ENCODE data around the gene LRRIQ1.

Gene LRRIQ1

DNA sequence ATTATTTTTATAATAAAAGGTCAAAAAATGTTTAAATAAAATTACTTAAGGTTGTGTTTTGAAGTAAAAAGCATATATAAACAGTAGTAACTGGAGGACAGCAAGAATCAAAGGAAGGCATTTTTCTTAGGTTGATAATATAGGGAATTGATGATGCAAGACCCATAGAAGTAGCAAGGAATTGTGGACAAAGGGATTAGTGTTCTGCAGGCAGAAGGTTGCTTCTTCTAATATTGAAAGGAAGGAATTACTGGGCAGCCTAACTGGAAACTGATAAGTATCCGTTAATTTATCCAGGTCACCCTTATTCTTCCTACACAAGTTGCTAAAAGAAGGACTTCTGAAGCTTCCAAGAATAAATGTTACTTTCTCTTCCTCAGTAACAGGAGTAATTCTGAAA, 189.3 kb downstream of the LRRIQ1 start:
- Histone ChIP-seq H3K9ac (ENCODE audit: low read length) (no peak overlapping the region), H3K36me3 (ENCODE audit: control insufficient read depth, insufficient read depth, low read length) (no peaks in the 10 kb centered on the region), H3K4me3 (ENCODE audit: low read length) (no peak overlapping the region), H3K27me3 (ENCODE audit: control insufficient read depth, insufficient read depth, low read length) (no peaks in the 10 kb centered on the region), H3K4me1 (ENCODE audit: control insufficient read depth, insufficient read depth, low read length) (no peaks in the 10 kb centered on the region), H3K9me3 (ENCODE audit: control insufficient read depth, low read length) (no peaks in the 10 kb centered on the region)

DNA sequence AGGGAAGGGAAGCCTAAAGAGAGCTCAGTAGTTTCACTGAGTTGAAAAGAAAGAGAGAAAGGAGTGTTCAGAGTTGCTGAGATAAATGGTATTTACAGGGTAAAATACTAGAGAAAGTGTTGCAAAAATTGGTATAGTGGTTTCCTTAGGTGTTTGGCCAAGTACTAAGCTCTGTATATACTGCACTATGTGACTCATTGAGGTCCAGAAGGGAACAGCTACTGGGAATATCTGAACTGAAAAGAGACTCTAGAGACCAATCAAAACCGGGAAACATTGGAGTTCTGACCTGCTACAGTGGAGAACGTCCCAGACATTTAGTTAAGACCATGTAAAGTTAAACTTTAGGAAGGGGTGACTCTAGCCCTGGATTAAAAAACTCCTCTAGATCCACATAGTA, 201.2 kb downstream of the LRRIQ1 start:
- Histone ChIP-seq H3K4me3 (ENCODE audit: low read length) (no peak overlapping the region), H3K36me3 (ENCODE audit: control insufficient read depth, insufficient read depth, low read length) (no peaks in the 10 kb centered on the region), H3K9me3 (ENCODE audit: control insufficient read depth, low read length) (no peaks in the 10 kb centered on the region), H3K27me3 (ENCODE audit: control insufficient read depth, insufficient read depth, low read length) (no peaks in the 10 kb centered on the region), H3K9ac (ENCODE audit: low read length) (no peak overlapping the region), H3K4me1 (ENCODE audit: control insufficient read depth, insufficient read depth, low read length) (no peaks in the 10 kb centered on the region)

DNA sequence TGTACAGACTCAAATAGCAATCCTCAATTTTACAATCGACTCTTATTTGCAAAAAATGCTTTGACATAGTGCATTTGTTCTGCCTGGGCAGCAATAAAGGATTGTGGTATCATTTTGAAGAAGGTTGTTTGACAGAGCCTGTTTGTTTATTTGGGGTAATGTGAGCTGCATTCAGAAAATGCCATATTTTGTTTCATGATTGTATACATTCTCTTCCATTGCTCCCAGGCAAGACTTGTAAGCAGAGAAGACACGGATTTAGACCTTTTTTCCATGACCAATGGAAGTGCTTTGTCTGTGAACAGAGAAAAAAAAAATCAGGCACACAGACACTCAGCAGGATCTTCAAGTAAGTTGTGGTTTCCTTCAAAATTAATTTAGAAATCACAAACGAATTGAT, 208.4 kb downstream of the LRRIQ1 start:
- H3K4me1 ChIP-seq (ENCODE audit: control insufficient read depth, insufficient read depth, low read length), result no peaks in the 10 kb centered on the region
- H3K9ac ChIP-seq (ENCODE audit: low read length), result no peak overlapping the region
- H3K27me3 ChIP-seq (ENCODE audit: control insufficient read depth, insufficient read depth, low read length), result no peaks in the 10 kb centered on the region
- no peaks in the 10 kb centered on the region for H3K9me3 ChIP-seq (ENCODE audit: control insufficient read depth, low read length)
- H3K4me3 ChIP-seq (ENCODE audit: low read length), result no peak overlapping the region
- no peaks in the 10 kb centered on the region for H3K36me3 ChIP-seq (ENCODE audit: control insufficient read depth, insufficient read depth, low read length)

DNA sequence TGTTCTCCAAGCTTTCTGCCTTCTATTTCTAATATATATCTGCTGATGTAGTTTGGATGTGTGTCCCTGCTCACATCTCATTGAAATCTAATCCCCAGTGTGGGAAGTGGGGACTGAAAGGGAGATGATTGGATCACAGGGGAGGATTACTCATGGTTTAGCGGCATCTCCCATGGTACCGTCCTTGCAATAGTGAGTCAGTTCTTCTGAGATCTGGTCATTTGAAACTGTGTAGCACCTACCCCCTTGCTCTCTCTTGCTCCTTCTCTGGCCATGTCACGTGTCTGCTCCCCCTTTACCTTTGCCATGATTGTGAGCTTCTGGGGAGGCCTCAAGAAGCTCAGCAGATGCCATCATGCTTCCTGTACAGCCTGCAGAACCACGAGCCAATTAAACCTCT, 217.7 kb downstream of the LRRIQ1 start:
- Histone ChIP-seq H3K36me3 (ENCODE audit: control insufficient read depth, insufficient read depth, low read length) (no peaks in the 10 kb centered on the region), H3K9me3 (ENCODE audit: control insufficient read depth, low read length) (no peaks in the 10 kb centered on the region), H3K4me3 (ENCODE audit: low read length) (no peak overlapping the region), H3K27me3 (ENCODE audit: control insufficient read depth, insufficient read depth, low read length) (no peaks in the 10 kb centered on the region), H3K9ac (ENCODE audit: low read length) (no peak overlapping the region), H3K4me1 (ENCODE audit: control insufficient read depth, insufficient read depth, low read length) (no peaks in the 10 kb centered on the region)

DNA sequence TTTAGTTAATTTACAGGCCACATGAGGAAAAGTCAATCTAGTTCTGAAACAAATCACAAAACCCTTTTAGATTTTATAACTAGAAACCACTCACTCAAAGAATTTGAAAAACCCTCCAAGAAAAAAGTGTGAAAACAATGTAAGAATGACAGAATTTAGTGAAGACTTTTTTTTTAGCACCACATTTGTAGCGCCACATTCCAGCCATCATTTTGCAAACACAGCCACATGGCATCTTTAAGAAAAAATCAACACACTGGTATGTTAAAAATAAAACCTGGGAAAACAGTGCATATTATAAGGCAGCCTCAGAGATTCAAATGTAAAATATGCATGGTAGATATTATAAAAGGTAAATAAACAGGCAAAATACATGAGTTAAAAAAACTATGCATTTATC, 221.5 kb downstream of the LRRIQ1 start:
- Histone ChIP-seq H3K27me3 (ENCODE audit: control insufficient read depth, insufficient read depth, low read length) (no peaks in the 10 kb centered on the region), H3K9ac (ENCODE audit: low read length) (no peak overlapping the region), H3K9me3 (ENCODE audit: control insufficient read depth, low read length) (no peaks in the 10 kb centered on the region), H3K4me1 (ENCODE audit: control insufficient read depth, insufficient read depth, low read length) (no peaks in the 10 kb centered on the region), H3K36me3 (ENCODE audit: control insufficient read depth, insufficient read depth, low read length) (no peaks in the 10 kb centered on the region), H3K4me3 (ENCODE audit: low read length) (no peak overlapping the region)

DNA sequence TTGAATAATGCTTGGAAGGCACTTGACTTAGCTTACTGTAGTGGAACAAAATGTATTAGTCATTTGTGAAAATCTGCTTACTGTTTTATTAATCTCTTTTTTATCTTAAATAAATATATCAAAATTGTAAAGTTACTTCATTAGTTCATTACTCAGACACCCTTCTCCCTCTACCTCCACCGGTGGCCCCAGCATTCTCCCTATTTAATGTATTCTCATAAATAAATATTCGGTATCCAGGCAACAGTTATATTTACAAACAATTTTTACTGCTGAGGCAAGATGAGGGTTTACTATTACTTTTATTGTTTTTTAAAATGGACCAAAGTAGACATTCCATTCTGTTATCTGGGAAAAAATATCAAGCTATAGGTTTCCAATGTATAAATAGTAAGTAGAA, 224.3 kb downstream of the LRRIQ1 start:
- H3K9me3 ChIP-seq (ENCODE audit: control insufficient read depth, low read length), result no peaks in the 10 kb centered on the region
- H3K4me1 ChIP-seq (ENCODE audit: control insufficient read depth, insufficient read depth, low read length), result no peaks in the 10 kb centered on the region
- H3K9ac ChIP-seq (ENCODE audit: low read length), result no peak overlapping the region
- no peak overlapping the region for H3K4me3 ChIP-seq (ENCODE audit: low read length)
- H3K27me3 ChIP-seq (ENCODE audit: control insufficient read depth, insufficient read depth, low read length), result no peaks in the 10 kb centered on the region
- no peaks in the 10 kb centered on the region for H3K36me3 ChIP-seq (ENCODE audit: control insufficient read depth, insufficient read depth, low read length)

DNA sequence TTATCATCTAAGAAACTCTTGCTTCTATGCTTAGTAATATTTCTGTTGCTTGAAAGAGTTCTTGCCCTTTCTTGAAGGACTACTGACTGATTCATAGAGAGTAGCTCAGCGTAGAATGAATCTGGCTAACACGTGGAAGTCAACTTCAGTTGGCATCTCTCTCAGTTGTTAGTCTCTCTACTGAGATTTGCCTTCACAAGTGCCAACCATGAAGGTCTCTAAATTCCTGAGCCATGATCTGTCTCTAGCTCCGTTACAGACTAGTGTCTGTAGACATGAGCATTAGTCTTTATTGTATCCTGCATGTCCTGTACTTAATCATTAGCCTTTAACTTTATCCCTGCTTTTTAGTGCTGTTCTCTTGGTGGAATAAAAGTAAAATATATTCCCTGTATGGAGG, 224.7 kb downstream of the LRRIQ1 start:
- Histone ChIP-seq H3K4me3 (ENCODE audit: low read length) (no peak overlapping the region), H3K9ac (ENCODE audit: low read length) (no peak overlapping the region), H3K36me3 (ENCODE audit: control insufficient read depth, insufficient read depth, low read length) (no peaks in the 10 kb centered on the region), H3K9me3 (ENCODE audit: control insufficient read depth, low read length) (no peaks in the 10 kb centered on the region), H3K4me1 (ENCODE audit: control insufficient read depth, insufficient read depth, low read length) (no peaks in the 10 kb centered on the region), H3K27me3 (ENCODE audit: control insufficient read depth, insufficient read depth, low read length) (no peaks in the 10 kb centered on the region)

DNA sequence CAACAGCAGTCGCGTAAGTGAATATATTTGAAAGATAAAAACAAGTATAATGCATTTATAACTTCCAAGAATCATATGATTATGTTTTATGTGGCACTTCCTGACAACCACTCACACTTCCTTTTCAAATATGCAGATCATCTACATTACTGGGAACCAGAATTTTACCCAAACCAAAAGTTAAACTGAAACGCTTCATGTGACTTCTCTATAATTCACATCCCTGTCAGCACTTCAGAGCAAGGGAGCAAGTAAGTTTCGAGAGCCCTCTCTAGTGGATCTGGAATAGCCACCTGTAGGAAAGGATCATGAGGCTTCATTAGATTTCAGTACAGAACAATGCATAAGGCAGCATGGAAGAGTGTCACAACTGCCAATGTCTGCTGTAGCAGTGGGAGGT, 230.2 kb downstream of the LRRIQ1 start:
- no peak overlapping the region for H3K4me3 ChIP-seq (ENCODE audit: low read length)

DNA sequence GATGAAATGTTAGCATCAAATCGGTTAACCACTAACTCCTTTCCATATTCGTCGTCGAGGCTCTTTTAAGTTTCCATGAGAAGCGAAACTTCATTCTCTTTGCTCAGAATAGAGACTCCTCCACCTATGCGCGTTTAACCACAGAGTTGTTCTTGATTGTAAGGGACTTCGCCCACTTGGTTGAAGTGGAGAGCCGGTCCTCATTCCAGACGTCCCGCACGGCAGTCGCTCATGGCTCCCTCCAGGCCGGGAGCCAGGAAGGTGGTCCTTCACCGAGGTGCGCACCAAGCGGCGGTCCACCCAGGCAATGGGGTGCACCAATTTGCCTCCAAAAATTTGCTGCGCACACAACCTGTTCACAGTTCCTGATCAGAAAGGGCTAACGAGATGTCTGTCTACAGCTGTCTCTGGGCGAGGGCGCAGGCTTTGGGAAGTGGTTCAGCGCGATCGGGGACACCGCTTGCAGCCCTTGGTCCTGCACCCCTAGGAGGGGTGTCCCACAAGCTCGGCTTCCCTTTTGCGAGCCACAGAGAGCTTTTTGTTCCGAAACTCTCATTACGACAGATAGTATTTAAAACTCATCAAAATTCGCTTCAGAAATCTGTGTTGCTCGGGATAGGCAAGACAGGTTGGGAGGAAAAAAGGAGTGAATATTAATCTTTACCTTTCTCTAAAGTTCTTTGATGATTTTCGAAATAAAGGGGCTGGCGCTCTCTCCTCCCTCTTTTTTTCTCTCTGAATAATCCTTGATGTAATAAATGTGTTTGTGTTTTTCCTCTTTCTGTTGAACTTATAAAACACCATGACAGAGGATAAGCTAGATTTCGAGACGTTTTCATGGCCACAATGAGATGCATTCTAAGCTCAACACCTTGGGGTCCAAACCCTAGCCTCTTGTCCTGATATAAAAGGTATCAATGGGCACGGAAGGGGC, 237.5 kb downstream of the LRRIQ1 start:
- H3K9me3 ChIP-seq (ENCODE audit: control insufficient read depth, low read length), result no peaks in the 10 kb centered on the region
- H3K4me1 ChIP-seq (ENCODE audit: control insufficient read depth, insufficient read depth, low read length), result peaks cover 4% of the 10 kb centered on the region
- H3K27me3 ChIP-seq (ENCODE audit: control insufficient read depth, insufficient read depth, low read length), result peaks cover 60% of the 10 kb centered on the region
- H3K4me3 ChIP-seq (ENCODE audit: low read length), result no peak overlapping the region
- H3K9ac ChIP-seq (ENCODE audit: low read length), result no peak overlapping the region
- H3K36me3 ChIP-seq (ENCODE audit: control insufficient read depth, insufficient read depth, low read length), result no peaks in the 10 kb centered on the region

More for the DNA sequence above, 230.2 kb downstream of the LRRIQ1 start:
- no peaks in the 10 kb centered on the region for H3K36me3 ChIP-seq (ENCODE audit: control insufficient read depth, insufficient read depth, low read length)
- no peaks in the 10 kb centered on the region for H3K4me1 ChIP-seq (ENCODE audit: control insufficient read depth, insufficient read depth, low read length)
- no peak overlapping the region for H3K9ac ChIP-seq (ENCODE audit: low read length)
- H3K9me3 ChIP-seq (ENCODE audit: control insufficient read depth, low read length), result no peaks in the 10 kb centered on the region
- peaks cover 4% of the 10 kb centered on the region for H3K27me3 ChIP-seq (ENCODE audit: control insufficient read depth, insufficient read depth, low read length)

DNA sequence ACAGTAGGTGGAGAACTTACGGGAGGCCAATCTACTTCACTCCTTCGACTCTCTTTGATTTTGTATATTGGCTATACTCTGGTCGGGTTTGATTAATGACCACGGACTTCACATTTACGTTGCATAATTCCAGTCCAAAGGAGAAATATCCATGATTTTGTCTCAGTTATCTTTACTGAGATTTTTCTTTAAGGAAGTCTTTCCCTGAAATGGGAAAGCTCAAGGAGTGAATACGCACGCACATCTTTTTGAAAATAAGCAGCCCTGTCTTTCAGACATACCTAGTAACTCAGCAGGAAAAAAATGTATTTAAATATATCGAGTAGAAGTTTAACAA, 238.1 kb downstream of the LRRIQ1 start:
- H3K4me3 ChIP-seq (ENCODE audit: low read length), result no peak overlapping the region
- H3K4me1 ChIP-seq (ENCODE audit: control insufficient read depth, insufficient read depth, low read length), result peaks cover 5% of the 10 kb centered on the region
- H3K36me3 ChIP-seq (ENCODE audit: control insufficient read depth, insufficient read depth, low read length), result no peaks in the 10 kb centered on the region
- peaks cover 67% of the 10 kb centered on the region for H3K27me3 ChIP-seq (ENCODE audit: control insufficient read depth, insufficient read depth, low read length)
- no peak overlapping the region for H3K9ac ChIP-seq (ENCODE audit: low read length)
- no peaks in the 10 kb centered on the region for H3K9me3 ChIP-seq (ENCODE audit: control insufficient read depth, low read length)

DNA sequence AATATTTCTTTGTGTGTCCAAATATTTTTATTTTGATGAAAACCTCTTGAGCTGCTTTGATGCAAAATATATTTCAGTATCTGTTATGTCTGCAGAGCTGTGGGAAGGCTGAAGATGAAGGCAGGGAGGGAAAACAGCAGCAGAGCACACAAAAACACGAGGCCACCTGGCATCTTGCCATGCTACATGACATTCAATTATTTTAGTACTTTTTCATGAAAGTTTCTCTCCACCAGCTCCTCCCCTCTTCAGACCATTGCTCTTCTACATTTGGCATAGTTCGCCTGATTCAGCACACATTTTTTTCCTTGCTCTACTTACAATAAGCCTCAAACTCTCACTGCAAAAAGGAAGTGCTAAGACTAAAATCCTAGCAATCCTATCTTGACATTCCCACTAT, 239.2 kb downstream of the LRRIQ1 start:
- peaks cover 76% of the 10 kb centered on the region for H3K27me3 ChIP-seq (ENCODE audit: control insufficient read depth, insufficient read depth, low read length)

DNA sequence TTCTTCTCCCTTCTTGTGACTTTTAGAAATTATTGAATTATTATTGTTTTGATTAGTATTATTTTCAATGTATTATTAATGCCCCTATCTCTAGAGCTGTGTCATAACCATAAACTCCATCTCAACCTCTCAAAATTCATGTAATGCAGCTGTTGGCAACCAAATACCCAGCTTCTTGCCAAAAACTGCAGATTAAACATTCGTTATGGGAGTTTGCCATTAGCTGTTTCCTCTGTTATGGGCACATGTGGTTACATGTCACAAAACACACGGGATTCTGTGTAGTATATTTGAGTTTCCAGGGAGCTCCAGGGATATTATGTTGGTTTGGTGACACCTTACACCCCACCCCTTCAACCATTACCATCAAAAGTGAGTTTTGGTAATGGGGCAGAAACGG, 241.0 kb downstream of the LRRIQ1 start:
- peaks cover 87% of the 10 kb centered on the region for H3K27me3 ChIP-seq (ENCODE audit: control insufficient read depth, insufficient read depth, low read length)
- no peaks in the 10 kb centered on the region for H3K36me3 ChIP-seq (ENCODE audit: control insufficient read depth, insufficient read depth, low read length)

More for the DNA sequence above, 239.2 kb downstream of the LRRIQ1 start:
- no peak overlapping the region for H3K9ac ChIP-seq (ENCODE audit: low read length)
- H3K36me3 ChIP-seq (ENCODE audit: control insufficient read depth, insufficient read depth, low read length), result no peaks in the 10 kb centered on the region
- no peak overlapping the region for H3K4me3 ChIP-seq (ENCODE audit: low read length)
- no peaks in the 10 kb centered on the region for H3K9me3 ChIP-seq (ENCODE audit: control insufficient read depth, low read length)
- peaks cover 9% of the 10 kb centered on the region for H3K4me1 ChIP-seq (ENCODE audit: control insufficient read depth, insufficient read depth, low read length)

More for the DNA sequence above, 241.0 kb downstream of the LRRIQ1 start:
- no peak overlapping the region for H3K9ac ChIP-seq (ENCODE audit: low read length)
- no peaks in the 10 kb centered on the region for H3K9me3 ChIP-seq (ENCODE audit: control insufficient read depth, low read length)
- H3K4me3 ChIP-seq (ENCODE audit: low read length), result no peak overlapping the region
- peaks cover 17% of the 10 kb centered on the region for H3K4me1 ChIP-seq (ENCODE audit: control insufficient read depth, insufficient read depth, low read length)

Data from mucosa of stomach (tissue), 1 donor.